K562 (cell line): ENCODE measurements around the gene NOC4L. TPM values are rescaled to one million over a fixed set of nuclear protein-coding genes. Genes with fewer than 3 reads are reported as not detected.
A peak's percentile ranks its signal among the peaks of the same experiment; 100 is the strongest.

ENCODE experiments used
- ATAC-seq: fragments of 200-7000 bp; cut with Tn5 transposase; 3 replicates; pipeline ENCODE4 v1.9.1; 2020; ENCODE audit warnings: moderate library complexity
- BruUV-seq: library from RNA; stranded (reverse); fragments of 400-500 nt; replicated peaks from 2 replicates; lab custom pipeline; 2021; lab: Mats Ljungman, UMichigan
- CTCF ChIA-PET: fragments of 300-600 bp; formaldehyde crosslinking; extraction: SDS; loops from one replicate; lab custom pipeline; 2021; ENCODE audit warnings: low intra/inter-chr PET ratio; lab: Yijun Ruan, JAX
- POLR2A ChIA-PET: fragments of 300-600, 350-650 bp; sonication (Branson Sonifier 250); formaldehyde crosslinking; extraction: SDS; loops from one replicate; lab custom pipeline; 2021; ENCODE audit warnings: antibody characterized with exemption, inconsistent platforms; lab: Yijun Ruan, JAX
- DNase-seq, 4 experiments: peaks; one replicate each; pipeline versions ENCODE4 v3.0.0 to v3.0.0-alpha.2; 2011 to 2018; ENCODE audit warnings: low spot score in 3 of 4, mixed read lengths in 3 of 4; ENCODE audit errors: extremely low read depth in 1 of 4
- FAIRE-seq: peaks from 2 replicates; lab custom pipeline; 2011; peaks lifted over from hg19 to GRCh38; lab: Jason Lieb, UNC
- H2AFZ ChIP-seq: 2 replicates; pipeline ENCODE4 v1.6.0; 2011; ENCODE audit warnings: low read depth, low read length, control low read depth, inconsistent platforms
- H3K27ac ChIP-seq: fragments of 200-600 bp; 3 replicates; pipeline ENCODE4 v1.8.0; 2011; ENCODE audit warnings: low read depth, mild to moderate bottlenecking, control low read depth, inconsistent platforms, low read length, moderate library complexity, mixed read lengths; ENCODE audit errors: extremely low read depth
- H3K27me3 ChIP-seq, 2 experiments: fragments of 300-600 bp in 1 of 2; 2 replicates in 1 of 2; 3 replicates in 1 of 2; pipeline versions ENCODE4 v1.6.0 to v1.8.0; 2011; ENCODE audit warnings: inconsistent platforms in 2 of 2, low read length in 2 of 2, mild to moderate bottlenecking in 1 of 2, mixed read lengths in 1 of 2, moderate library complexity in 1 of 2; ENCODE audit not compliant: control insufficient read depth in 2 of 2, insufficient read depth in 2 of 2
- H3K36me3 ChIP-seq: fragments of 300-600 bp; 3 replicates; pipeline ENCODE4 v1.8.0; 2011; ENCODE audit warnings: mild to moderate bottlenecking, low read length, inconsistent platforms; ENCODE audit not compliant: control insufficient read depth, insufficient read depth
- H3K4me1 ChIP-seq, 2 experiments: fragments of 200-600 bp in 1 of 2; replicated peaks in 1 of 2; 2 replicates in 1 of 2; 3 replicates in 1 of 2; pipeline versions ENCODE4 v1.5.1 to v1.8.0; 2011; ENCODE audit warnings: inconsistent platforms in 2 of 2, low read length in 2 of 2, mild to moderate bottlenecking in 1 of 2, mixed read lengths in 1 of 2, moderate library complexity in 1 of 2; ENCODE audit not compliant: control insufficient read depth in 2 of 2, insufficient read depth in 2 of 2
- H3K4me2 ChIP-seq: 2 replicates; pipeline ENCODE4 v1.6.1; 2011; ENCODE audit warnings: low read length, control low read depth, inconsistent platforms, mixed read lengths; ENCODE audit not compliant: insufficient read depth
- H3K4me3 ChIP-seq: fragments of 200-600 bp; sonication (generic), shearing (Covaris generic); 2 replicates; pipeline ENCODE4 v1.5.1; 2016; ENCODE audit warnings: control low read depth, inconsistent platforms
- H3K79me2 ChIP-seq: fragments of 200-600 bp; 3 replicates; pipeline ENCODE4 v1.8.0; 2011; ENCODE audit warnings: low read length, inconsistent platforms; ENCODE audit not compliant: control insufficient read depth, insufficient read depth
- H3K9ac ChIP-seq, 2 experiments: 2 replicates each; pipeline versions ENCODE4 v1.6.0 to v1.6.1; 2011; ENCODE audit warnings: low read depth in 2 of 2, low read length in 2 of 2, control low read depth in 1 of 2, inconsistent platforms in 1 of 2, mild to moderate bottlenecking in 1 of 2, mixed read lengths in 1 of 2; ENCODE audit not compliant: insufficient read depth in 1 of 2
- H3K9me1 ChIP-seq: one replicate; pipeline ENCODE4 v1.6.0; 2011; ENCODE audit warnings: inconsistent platforms, mild to moderate bottlenecking, low read length, moderate library complexity; ENCODE audit not compliant: control insufficient read depth, insufficient read depth
- H3K9me3 ChIP-seq: replicated peaks from 2 replicates; pipeline ENCODE4 v1.5.1; 2011; ENCODE audit warnings: low read depth, low read length, inconsistent platforms; ENCODE audit not compliant: control insufficient read depth, insufficient read depth
- H4K20me1 ChIP-seq: replicated peaks from 2 replicates; pipeline ENCODE4 v1.6.1; 2011; ENCODE audit warnings: low read length, inconsistent platforms, mixed read lengths; ENCODE audit not compliant: control insufficient read depth, insufficient read depth
- ASH1L ChIP-seq: fragments of 450-650 bp; IDR thresholded peaks from 2 replicates; pipeline ENCODE4 v1.6.1; 2018; ENCODE audit warnings: borderline replicate concordance, mild to moderate bottlenecking, low read depth; ENCODE audit not compliant: partially characterized antibody
- CEBPB ChIP-seq: fragments of 450-650 bp; IDR thresholded peaks from 2 replicates; pipeline ENCODE4 v1.6.1; 2016; ENCODE audit warnings: missing genetic modification characterization, missing compliant biosample characterization
- CHD2 ChIP-seq: IDR thresholded peaks from 2 replicates; pipeline ENCODE4 v1.6.1; 2011; ENCODE audit warnings: low read depth, low read length
- CTCFL ChIP-seq: IDR thresholded peaks from 2 replicates; pipeline ENCODE4 v1.6.1; 2011; ENCODE audit warnings: borderline replicate concordance, low read depth, mild to moderate bottlenecking, moderate library complexity, low read length; ENCODE audit not compliant: insufficient read depth, poor library complexity, severe bottlenecking
- FOS ChIP-seq: IDR thresholded peaks from 3 replicates; pipeline ENCODE4 v1.6.1; 2011; ENCODE audit not compliant: insufficient read length; ENCODE audit errors: extremely low read depth
- GTF2F1 ChIP-seq: IDR thresholded peaks from 2 replicates; pipeline ENCODE4 v1.6.1; 2011; ENCODE audit warnings: low read depth, low read length, improper control_type of control experiment
- HMGXB4 ChIP-seq: sonication (generic); formaldehyde crosslinking; IDR thresholded peaks from 2 replicates; pipeline ENCODE4 v1.8.1; 2023; ENCODE audit warnings: mild to moderate bottlenecking, missing genetic modification reagents
- HNRNPL ChIP-seq: fragments of 200-400 bp; formaldehyde crosslinking; IDR thresholded peaks from 2 replicates; pipeline ENCODE4 v1.6.1; 2017; ENCODE audit warnings: low read depth, mild to moderate bottlenecking, low read length
- MBD2 ChIP-seq: sonication (generic); IDR thresholded peaks from 2 replicates; pipeline ENCODE4 v1.6.1; 2016; ENCODE audit warnings: low read depth, borderline replicate concordance
- NFYB ChIP-seq: IDR thresholded peaks from 2 replicates; pipeline ENCODE4 v1.6.1; 2011; ENCODE audit warnings: mild to moderate bottlenecking, moderate library complexity; ENCODE audit not compliant: insufficient read length; ENCODE audit errors: extremely low read depth
- POLR2G ChIP-seq: fragments of 200-400 bp; formaldehyde crosslinking; IDR thresholded peaks from 2 replicates; pipeline ENCODE4 v1.6.1; 2017; ENCODE audit warnings: low read depth, mild to moderate bottlenecking, antibody characterized with exemption, low read length, moderate library complexity
- SMC3 ChIP-seq: conservative IDR thresholded peaks from 2 replicates; pipeline ENCODE4 v1.6.1; 2011; ENCODE audit warnings: low read depth, low read length, improper control_type of control experiment; ENCODE audit not compliant: insufficient read depth
- SPI1 ChIP-seq: IDR thresholded peaks from 2 replicates; pipeline ENCODE4 v1.6.1; 2011; ENCODE audit warnings: low read depth, low read length, control low read depth, borderline replicate concordance
- XRCC5 ChIP-seq: fragments of 200-400 bp; formaldehyde crosslinking; IDR thresholded peaks from 2 replicates; pipeline ENCODE4 v1.6.1; 2017; ENCODE audit warnings: low read depth, mild to moderate bottlenecking, low read length
- ZFP30 ChIP-seq: fragments of 250-450 bp; sonication (Bioruptor Pico); IDR thresholded peaks from 2 replicates; pipeline ENCODE4 v1.8.0; 2022; ENCODE audit warnings: moderate library complexity, mild to moderate bottlenecking, inconsistent platforms, borderline replicate concordance
- WGBS: fragments of 100-300 bp; shearing (Covaris generic); methylation state at CpG from one replicate; pipeline ENCODE4 v1.1.6; 2016; ENCODE audit warnings: low coverage, mixed read lengths; ENCODE audit not compliant: insufficient coverage; ENCODE audit errors: missing lambda C conversion rate; 5-methylcytosine and 5-hydroxymethylcytosine counted together
- in situ Hi-C: fragments of 300-500 bp; cut with MboI; formaldehyde crosslinking; loops from 4 replicates; pipeline ENCODE4 v1.15.0; 2018; ENCODE audit warnings: inconsistent platforms, mixed read lengths
- intact Hi-C: fragments of 100-400 bp; cut with micrococcal nuclease; formaldehyde crosslinking; loops from 2 replicates; pipeline ENCODE4 v1.14.2; 2022
- polyA plus RNA-seq, 8 experiments: library from polyadenylated mRNA; depleted of rRNA in 4 of 8; stranded (reverse) in 5 of 8; unstranded in 3 of 8; fragments of >200 nt; fragmentation: Nextera tagmentation in 2 of 8; fragmentation: Illumina TruSeq in 1 of 8; extraction: Ambion mirVana in 2 of 8; extraction: Trizol in 1 of 8; gene quantifications; 2 replicates each; pipeline versions ENCODE4 v1.2.1 to v1.2.3, GENCODE V29; 2011 to 2014; ENCODE audit warnings: inconsistent platforms in 1 of 8, missing spikeins in 1 of 8
- total RNA-seq, 7 experiments: library from RNA; depleted of rRNA in 6 of 7; stranded (reverse); fragments of >200 nt in 6 of 7; fragmentation: Illumina TruSeq in 2 of 7; extraction: Trizol in 2 of 7; gene quantifications; 2 replicates each; pipeline versions ENCODE4 v1.2.1 to v1.2.3, GENCODE V29; 2011 to 2021; ENCODE audit warnings: low replicate concordance in 1 of 7

NOC4L gene
- total and polyA plus RNA-seq, 9 of the 15 experiments (the other 6 are each of a cell fraction or from before 2014, with no cell fraction given) = 1.3 to 77.0 (median 20.0) TPM

- Histone ChIP-seq H3K27ac (no peak overlapping the region), H3K9ac (no peak overlapping the region), H3K27me3 (no peaks in the 10 kb centered on the region), H3K9me3 (no peaks in the 10 kb centered on the region), H4K20me1 (no peaks in the 10 kb centered on the region), H3K4me2 (no peak overlapping the region), H3K9me1 (no peaks in the 10 kb centered on the region), H3K4me3 (no peak overlapping the region), H3K4me1 (no peaks in the 10 kb centered on the region; a peak in 1 of 5 replicates), H2AFZ (no peak overlapping the region), H3K79me2 (no peaks in the 10 kb centered on the region), H3K36me3 (peaks cover 88% of the 10 kb centered on the region; the same call in 2 of the 3 replicates)
- CTCF ChIA-PET = no interaction called here
- DNase-seq (peak in 3 of 4 experiments; percentile 38 to 59 (median 46)), ATAC-seq (peak; percentile 86), FAIRE-seq (no peak)
- WGBS = 96% methylated on average over 9 of the region's 10 CpGs
- intact Hi-C loops = no loop called here
- POLR2A ChIA-PET = no interaction called here
- no peak for TF ChIP-seq ZFP30 (CRISPR knock-in tag)
- TF ChIP-seq HMGXB4 (CRISPR knock-in tag) = no peak
- peak; percentile 49 for TF ChIP-seq FOS
- no peak for TF ChIP-seq HNRNPL
- TF ChIP-seq POLR2G = peak; percentile 26; the same call in 1 of the 2 replicates
- peak; percentile 79 for TF ChIP-seq ASH1L
- peak; percentile 17; the same call in 1 of the 2 replicates for TF ChIP-seq CHD2
- TF ChIP-seq NFYB = peak; percentile 65
- TF ChIP-seq CEBPB (tag) = no peak
- TF ChIP-seq GTF2F1 = no peak
- no peak for TF ChIP-seq CTCFL
- peak; percentile 62; the same call in 1 of the 2 replicates for TF ChIP-seq MBD2
- no peak for TF ChIP-seq SMC3
- no peak for TF ChIP-seq SPI1
- no peak for TF ChIP-seq XRCC5
- in situ Hi-C loops = no loop called here
- no TSS peak for BruUV-seq
Observed at GRCh38 chr12:132117558-132117875, 26.7 kb upstream of the NOC4L start.
